CMK (cell line): ENCODE results near the gene TRIM2.

ENCODE experiments used
- DNase-seq: peaks from one replicate; pipeline ENCODE4 v3.0.0-alpha.2; 2010; ENCODE audit warnings: low read depth

TRIM2 gene

DNA sequence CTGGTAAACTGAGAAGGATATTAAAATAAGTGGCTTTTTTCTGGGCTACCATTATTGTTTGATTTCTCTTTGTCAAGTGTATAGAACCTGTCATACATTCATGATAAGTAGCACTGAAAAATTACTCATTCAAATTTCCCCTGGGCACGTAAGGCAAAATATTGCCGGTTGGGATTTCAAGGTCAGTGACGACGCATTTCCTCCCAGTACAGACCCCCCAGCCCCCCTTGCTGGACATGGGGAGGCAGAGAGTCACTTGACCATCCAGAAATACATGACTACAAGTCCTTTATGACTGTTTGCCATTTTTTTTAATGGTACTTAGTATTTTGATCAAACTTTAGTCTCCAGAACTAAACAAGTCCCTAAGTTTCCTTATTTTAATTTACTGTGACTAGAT lies 133.4 kb downstream of the TRIM2 start:
- no peak for DNase-seq

DNA sequence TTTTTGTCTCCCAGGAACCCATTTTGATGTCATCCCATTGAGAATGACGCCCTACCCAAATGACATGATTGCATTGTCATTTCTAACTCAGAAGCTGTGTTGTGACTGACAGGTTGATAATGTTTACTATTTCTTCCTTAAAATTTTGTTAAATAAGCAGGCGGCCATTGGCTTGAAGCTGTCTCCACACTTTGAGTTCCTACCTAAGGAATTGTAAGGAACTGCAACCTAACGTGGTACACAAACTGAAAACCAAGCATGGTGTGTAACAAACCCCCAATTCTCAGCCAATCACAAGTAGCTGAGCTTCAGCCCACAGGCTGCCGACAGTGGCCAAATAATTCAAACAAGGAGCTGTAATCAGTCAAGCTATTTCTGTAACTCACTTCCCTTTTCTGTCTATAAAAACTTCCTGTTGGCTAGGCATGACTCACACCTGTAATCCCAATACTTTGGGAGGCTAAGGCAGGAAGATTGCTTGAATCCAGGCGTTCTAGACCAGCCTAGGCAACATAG lies 137.4 kb downstream of the TRIM2 start:
- no peak for DNase-seq

DNA sequence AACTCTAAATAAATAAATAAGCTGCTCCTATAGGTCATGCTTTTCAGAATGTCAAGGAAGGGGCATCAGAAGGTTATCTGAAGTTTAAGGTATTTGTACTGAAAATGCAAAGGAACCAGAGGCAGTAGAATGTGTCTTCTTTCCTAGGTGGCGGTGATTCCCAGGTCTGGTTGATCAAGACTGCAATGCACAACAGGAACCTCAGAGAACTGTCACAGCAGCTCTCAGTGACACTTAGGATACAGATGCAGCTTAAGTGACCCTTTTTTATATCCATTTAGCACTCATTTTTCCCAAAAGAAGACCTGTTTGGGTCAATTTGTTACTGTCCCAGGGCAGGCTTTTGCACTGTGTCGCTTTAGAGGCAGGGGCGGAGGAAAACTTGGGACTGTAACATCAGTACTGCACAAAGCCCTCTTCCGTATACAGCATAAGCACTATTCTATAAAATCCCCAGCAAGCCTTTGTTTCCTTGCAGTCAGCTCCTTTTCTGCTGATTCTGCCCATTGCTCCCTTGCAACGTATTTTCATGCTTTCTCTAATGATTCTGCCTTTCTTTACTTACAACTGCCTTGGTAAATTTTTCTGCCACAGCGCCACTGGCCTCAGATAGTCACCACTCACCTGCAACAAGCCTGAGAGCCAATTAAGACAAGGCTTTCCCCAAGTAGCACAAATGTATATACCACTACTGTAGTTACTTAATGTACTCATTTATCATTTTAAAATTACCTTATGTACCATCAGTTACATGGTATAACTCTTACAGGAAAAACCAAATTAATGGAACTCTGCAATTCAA lies 138.7 kb downstream of the TRIM2 start:
- no peak for DNase-seq

DNA sequence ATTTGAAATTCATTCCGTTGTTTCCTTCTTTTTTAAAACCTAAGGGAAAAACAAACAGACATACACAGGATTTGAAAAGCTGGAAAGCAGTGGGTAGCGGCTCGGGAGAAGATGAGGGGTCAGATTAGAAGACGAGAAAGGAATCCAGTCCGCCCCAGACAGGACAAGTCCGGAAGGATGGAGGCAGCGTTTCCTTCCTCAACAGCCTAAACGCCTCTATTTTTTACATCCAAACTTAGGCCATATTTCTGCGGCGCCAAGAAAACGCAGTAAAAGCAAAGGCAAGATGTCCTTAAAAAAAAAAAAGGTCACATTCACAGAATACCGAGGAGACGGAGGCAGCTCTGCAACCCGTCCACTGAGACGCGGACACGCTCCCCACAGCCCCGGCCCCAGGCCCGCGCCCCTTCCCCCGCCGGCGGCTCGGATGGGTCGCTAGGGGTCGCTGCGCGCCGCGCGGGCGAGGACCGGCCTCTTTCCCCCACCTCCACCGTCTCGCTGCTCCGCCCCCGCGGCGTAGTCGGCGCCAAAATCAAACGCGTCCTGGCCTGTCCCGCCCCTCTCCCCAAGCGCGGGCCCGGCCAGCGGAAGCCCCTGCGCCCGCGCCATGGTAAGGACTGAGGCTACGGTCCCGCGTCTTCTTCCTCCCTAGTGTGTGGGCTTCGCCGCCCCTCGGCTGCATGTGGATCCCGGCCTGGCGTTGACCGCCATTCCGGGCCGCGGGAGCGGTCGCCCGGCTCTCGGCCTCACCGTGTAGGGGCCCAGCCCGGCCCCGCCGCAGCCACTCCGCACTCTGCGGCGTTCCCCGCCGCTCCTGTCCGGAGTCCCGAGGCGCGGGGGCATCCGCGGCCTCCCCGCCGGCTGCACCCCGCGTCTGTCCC lies 140.1 kb downstream of the TRIM2 start, which contains the start of gene MND1:
MND1 (plus strand) TSS at position 558 of the 881 bp plus-strand sequence; CDS start at position 608, 50 bp downstream.
- peak; percentile 62 for DNase-seq

DNA sequence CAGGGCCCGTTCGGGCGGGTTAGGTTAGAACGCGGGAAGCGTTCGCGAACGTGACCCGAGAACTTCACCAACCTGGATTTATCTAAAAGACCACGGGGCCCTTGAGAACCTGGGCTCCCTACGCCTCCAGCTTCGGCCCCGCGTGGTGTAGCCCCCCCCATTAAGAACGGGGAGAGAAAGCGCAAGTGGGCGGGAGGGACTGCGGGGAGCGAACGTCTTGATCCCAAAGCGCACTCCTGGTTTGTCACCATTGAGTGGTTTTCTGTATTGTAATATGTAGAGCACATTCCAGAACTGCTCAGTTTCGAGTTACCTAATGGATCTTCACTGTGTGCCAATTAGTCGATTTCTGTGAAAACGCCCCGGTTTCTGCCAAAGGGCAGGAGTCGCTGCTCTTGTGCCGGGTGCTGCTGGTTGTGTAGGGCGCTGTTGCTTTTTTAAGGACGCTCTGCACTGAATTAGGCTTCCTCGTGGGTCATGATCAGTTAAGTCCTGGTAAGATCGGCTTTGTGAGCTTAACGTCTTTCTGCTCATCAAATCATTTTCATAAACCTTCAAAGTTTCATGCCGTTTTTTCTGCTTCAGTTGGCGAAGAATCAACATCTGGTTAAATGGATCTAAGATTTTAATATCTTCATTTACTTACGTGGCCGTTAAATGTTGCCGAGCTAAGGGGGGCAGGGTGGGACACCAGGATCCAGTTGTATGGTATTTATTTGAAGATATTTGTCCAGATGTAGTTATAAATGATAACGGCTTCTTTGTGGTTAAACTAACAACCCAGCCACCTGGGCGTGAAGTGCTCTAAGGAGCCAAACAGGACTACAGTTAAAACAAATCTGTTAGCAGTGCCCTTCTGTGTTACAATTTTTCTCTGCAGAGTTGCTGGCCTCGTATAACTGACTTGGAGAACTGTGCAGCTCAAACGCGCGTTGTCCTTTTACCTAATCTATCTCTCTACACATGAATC lies 141.1 kb downstream of the TRIM2 start:
- peak; percentile 26 for DNase-seq

DNA sequence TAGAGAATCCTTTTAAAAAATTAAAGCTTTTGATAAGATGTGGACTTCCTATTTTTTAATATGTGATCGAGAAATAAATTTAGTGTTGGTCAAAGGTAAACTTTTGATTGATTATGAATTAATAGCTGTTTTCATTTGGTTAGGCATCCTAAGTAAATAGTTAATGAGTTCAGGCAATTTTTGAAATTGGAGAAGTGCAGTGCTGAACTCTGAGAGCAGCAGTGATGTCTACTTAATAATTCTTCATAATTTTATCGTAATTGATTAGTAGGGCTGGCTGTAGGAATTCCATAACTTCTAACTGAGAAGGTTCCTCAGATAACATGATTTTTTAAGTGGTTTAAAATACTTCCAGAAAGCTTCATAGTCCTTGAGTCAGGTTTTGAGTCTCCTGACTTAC lies 141.8 kb downstream of the TRIM2 start:
- DNase-seq: no peak

DNA sequence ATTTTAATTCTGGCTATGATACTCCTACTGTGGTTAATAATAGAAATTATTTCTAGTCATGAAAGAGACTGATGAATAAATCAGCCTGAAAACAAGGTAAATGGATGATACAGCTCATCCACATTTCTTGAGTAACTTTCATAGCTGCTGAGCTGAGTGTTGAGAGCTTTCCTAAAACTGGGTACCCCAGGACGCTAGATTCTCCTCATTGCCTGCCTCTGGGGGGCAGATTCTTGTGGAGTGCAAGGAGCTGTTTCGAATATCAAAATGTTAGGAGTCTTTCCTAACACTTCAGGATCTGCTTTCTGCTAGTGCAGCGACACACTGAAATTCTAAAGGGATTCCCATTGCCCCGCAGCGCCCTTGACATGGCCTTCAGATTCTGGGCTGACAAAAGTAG lies 142.3 kb downstream of the TRIM2 start:
- no peak for DNase-seq

DNA sequence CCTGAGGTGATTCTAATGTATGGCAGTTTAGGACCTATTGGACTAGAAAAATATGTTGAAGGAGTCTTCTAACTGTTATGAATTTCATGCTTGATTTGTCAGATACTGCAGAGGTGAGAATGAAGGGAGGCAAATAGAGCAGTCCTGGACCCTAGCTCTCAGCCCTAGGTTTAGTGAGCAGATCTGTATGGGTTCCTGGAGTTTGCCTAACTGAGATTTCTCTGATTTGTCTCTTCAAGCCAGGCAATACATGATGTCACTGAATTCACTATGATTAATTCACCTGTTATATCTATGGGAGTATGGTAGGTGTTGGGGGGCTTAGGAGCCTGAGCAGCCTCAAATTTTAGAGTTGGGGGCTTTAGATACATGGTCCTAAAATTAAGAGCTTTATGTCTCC lies 142.9 kb downstream of the TRIM2 start:
- DNase-seq: no peak

DNA sequence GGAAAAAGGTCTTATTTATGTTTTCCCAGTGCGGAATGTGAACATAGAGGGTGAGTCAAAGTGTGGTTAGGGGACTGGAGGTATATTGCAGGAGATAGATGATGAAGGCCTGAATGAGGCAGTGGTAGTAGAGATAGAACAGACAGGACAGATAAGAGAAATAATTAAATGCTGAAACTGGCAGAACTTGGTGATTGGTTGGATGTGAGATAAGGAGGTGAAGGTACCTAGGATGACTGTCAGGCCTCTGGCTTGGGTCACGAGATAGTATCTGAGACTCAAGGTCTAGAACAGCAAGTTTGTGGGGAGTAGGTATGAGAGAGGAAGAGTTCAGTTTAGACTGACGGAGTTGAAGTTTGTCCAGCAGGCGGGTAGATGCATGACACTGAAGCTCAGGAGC lies 143.8 kb downstream of the TRIM2 start:
- no peak for DNase-seq

DNA sequence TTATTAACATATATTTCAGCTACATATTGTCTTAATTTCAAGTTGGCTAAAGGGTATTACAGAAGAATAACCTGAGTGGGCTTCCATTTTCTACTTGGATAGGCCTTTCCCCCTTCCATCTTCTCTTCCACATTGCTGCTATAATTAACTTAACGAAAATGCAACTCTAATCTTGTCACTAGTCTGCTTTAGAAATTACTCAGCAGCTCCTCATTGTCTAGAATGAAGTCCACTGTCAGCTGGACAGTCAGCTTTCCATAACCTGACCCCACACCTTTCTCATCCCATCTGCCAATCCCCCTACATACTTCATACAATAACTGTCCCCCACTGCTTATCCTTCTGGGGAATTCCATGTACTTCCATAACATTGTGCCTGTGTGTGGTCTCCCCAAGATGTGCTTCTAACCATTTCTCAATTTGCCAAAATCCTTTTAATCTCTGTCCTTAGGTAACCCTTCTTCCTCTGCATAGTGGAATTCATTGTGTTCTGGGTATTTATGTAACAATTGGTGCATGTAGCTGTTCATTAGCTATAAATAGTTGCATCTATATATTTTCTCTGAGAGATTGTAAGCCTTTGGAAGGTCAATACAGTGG lies 145.1 kb downstream of the TRIM2 start:
- no peak for DNase-seq

DNA sequence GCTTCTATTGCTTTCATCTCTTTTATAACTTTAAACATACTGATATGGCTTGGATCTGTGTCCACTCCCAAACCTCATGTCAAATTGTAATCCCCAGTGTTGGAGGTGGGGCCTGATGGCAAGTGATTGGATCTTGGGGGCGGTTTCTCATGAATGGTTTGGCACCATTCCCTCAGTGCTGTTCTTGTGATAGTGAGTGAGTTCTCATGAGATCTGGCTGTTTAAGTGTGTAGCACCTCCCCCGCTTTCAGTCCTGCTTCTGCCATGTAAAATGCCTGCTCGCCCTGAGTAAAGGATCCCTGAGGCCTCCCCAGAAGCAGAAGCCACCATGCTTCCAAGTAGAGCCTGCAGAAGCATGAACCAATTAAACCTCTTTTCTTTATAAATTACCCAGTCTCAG lies 157.9 kb downstream of the TRIM2 start:
- peak; percentile 61 for DNase-seq

DNA sequence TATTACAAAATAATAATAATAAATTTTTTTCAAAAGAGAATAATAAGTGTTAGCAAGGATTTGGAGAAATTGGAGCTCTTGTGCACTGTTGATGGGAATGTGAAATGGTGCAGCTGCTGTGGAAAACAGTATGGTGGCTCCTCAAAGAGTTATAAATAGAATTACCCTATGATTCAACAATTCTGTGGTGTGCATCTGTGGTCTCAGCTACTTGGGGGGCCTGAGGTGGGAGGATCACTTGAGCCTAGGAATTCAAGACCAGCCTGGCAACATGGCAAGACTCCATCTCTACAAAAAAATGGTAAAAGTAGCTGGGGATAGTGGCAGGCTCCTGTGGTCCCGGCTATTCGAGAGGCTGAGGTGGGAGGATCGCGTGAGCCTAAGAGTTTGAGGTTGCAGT lies 159.8 kb downstream of the TRIM2 start:
- DNase-seq: no peak

DNA sequence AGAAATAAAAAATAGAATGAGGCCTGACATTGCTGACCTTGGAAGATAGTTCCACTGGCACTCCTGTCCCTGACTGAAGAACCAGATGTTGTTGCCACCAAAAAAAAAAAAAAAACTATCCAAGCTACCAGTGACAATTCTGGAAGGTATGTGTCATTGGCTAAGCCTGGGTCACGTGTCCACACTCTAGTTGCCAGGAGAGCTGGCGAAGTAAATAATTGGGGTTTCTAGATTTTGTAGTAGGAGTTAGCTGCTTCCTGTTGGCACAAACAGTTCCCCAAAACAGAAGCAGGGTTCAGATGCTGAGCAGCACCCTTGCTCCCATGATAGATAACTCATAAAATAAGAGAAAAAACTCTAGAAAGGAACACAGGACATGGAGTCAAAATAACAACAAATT lies 160.8 kb downstream of the TRIM2 start:
- no peak for DNase-seq

DNA sequence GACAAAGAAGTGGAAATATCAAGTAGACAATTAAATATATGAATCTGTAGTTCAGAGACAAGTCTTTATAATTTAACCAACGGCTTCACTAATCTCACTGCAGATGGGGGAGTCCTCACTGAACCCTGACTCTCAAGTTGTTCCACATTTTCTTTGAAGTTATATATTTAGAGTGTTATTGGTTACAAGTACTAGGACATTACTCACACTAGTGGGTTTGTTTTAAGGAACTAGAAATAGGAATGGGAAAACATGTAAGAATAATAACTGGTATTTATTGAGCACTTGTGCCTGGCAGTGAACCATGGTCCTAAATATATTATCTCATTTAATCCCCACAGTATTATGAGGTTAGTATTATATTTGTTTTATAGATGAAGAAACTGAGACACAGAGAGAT lies 162.2 kb downstream of the TRIM2 start:
- no peak for DNase-seq

DNA sequence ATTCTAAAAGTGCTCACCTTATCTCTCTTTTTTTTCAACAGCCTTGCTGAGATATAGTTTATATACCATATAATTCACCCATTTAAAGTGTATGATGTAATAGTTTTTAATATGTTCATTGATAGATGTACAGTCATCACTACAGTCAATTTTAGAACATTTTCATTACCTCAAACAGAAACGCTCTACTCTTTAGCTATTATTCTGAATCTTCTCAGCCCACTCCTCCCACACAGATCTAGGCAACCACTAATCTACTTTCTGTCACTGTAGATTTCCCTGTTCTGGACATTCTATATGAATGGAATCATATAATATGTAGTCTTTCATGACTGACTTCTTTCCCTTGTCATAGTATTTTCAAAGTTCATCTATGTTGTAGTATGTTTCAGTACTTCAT lies 162.8 kb downstream of the TRIM2 start:
- DNase-seq: no peak

DNA sequence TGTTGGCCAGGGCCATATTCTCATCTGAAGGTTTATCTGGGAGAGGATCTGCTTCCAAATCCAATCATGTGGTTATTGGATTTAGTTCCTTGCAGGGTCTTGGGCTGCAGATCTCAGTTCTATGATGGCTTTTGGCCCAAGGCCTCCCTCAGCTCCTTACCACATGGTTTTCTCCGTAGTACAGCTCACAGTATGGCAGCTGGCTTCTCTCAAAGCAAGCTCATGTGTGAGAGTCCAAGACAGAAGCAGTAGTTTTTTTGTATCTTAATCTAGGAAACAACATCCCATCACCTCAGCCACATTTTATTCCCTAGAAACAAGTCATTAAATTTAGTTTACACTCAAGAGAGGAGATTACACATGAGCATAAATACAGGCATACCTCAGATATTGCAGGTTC lies 164.8 kb downstream of the TRIM2 start:
- no peak for DNase-seq

DNA sequence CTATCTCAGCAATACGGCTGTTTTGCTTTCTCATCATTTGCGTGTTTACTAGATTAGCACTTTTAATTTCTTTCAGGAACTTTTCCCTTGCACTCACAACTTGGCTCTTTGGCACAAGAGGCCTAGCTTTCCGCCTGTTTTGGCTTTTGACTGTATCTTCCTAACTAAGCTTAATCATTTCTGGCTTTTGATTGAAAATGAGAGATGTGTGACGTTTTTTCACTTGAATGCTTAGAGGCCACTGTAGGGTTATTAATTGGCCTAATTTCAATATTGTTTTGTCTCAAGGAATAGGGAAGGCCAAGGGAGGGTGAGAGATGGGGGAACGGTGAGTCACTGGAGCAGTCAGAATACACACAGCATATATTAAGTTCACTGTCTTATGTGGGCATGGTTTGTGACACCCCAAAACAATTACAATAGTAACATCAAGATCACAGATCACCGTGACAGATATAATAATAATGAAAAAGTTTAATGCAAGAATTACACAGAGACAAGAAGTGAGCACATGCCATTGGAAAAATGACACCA lies 167.5 kb downstream of the TRIM2 start:
- no peak for DNase-seq

DNA sequence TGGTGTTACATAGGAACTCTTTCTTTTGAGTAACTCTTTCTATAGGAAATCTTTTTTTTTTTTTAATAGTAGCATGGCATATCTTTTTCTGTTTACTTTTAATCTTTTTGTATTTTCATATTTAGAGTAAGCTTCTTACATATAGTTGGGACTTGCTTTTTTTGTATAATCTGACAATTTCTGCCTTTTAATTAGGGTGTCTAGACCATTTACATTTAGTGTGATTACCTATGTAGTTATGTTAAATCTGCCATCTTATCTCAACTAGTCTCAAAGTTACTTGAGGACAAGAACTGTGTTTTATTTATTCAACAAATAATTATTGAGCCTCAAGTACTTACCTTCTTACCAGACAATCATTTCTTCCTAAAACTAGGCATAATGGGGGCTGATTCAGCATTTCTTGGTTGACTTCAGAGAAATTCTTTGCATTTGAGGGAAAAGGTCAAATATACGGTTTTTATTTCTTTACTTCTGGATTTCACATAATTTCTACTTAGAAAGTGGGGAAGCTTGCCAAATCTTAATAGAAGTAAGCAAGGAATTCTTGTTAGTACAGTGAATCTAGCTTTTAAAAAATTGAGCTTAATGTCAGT lies 168.8 kb downstream of the TRIM2 start:
- DNase-seq: no peak

DNA sequence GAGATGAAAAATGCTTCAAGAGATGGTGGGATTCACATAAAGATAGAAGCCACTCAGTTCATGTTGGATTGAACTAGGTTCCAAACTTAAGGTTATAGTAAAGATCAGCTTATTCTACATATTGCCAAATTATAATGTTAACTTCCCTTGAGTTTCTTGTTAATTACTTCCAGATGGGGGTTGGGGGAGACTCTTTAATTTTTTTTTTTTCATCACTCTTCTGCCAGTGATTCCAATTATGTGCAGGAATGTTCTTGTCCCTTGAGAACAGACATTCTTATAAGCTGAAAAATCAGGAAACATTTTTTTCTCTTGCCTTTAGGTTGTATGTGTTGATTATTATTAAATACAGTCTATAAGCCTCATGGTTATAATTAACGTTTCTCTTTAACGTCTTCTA lies 170.2 kb downstream of the TRIM2 start:
- DNase-seq: no peak

DNA sequence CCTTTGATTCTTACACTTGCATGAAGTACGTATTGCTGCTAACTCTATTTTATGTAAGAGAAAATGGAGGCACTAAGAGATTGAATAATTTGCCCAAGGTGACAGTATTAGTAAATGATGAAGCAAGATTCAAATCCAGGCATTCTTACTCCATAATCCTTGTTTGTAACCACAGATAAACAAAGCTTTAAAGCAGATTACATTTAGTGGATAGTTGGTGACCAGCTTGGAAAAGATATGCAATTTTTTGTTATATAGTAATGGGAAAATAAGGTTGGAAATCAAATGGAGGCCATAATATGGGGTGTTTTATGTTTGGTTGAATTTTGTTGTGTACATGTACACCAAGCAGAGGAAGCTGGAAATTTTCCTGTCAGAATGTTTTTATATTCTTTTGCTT lies 171.1 kb downstream of the TRIM2 start:
- no peak for DNase-seq

DNA sequence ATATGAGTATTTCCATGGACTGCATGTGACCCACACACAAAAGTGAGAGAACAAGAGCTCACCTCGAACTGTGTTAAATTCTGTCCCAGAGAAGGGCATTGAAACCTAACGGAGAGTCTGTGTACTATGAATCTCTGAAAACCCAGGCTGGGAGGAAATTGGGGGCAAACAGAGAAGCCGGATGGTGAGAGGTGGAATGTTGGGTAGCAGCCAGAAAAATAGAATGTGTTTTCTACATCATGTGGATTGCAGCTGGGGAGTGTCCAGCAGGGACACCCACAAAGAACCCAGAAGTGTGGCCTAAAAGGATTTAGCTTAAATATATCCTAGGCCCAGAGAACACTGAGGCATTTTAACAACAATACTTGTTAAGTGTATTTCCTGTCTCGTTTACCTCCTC lies 178.9 kb downstream of the TRIM2 start:
- DNase-seq: no peak
